ENCODE results near the gene VAV2. TPM values are rescaled to one million over a fixed set of nuclear protein-coding genes. Genes with fewer than 3 reads are reported as not detected.

Gene VAV2
- total and polyA plus RNA-seq, 5 donors from 2014 or later: 0.24 to 0.67 (median 0.37) TPM; not detected in 1

- DNase-seq: no peak
- H3K27ac ChIP-seq (ENCODE audit: insufficient read depth, low read length, poor library complexity, severe bottlenecking): no peak overlapping the region
- no peak overlapping the region for H3K27ac Mint-ChIP-seq
- H3K27me3 ChIP-seq (ENCODE audit: control insufficient read depth, insufficient read depth, low read length): no peaks in the 10 kb centered on the region
- H3K4me1 Mint-ChIP-seq: no peaks in the 10 kb centered on the region
- no peaks in the 10 kb centered on the region for H3K27me3 Mint-ChIP-seq
- H3K9me3 ChIP-seq (ENCODE audit: control insufficient read depth in 2 of 2, low read length in 2 of 2): no peaks in the 10 kb centered on the region
- ATAC-seq (ENCODE audit: low read depth in 2 of 2): no peak
- H3K9me3 Mint-ChIP-seq: no peaks in the 10 kb centered on the region
- no peak overlapping the region for H3K4me3 Mint-ChIP-seq
- no peak overlapping the region for H3K4me3 ChIP-seq (ENCODE audit: low read depth, low read length)
- H3K4me1 ChIP-seq (ENCODE audit: control insufficient read depth, insufficient read depth, low read length, poor library complexity, severe bottlenecking): no peaks in the 10 kb centered on the region
- no peaks in the 10 kb centered on the region for H3K36me3 ChIP-seq (ENCODE audit: control insufficient read depth, insufficient read depth, low read length)
- H3K36me3 Mint-ChIP-seq: no peaks in the 10 kb centered on the region
Observed at GRCh38 chr9:133780404-133780945, 211.6 kb downstream of the VAV2 start.

- Mint-ChIP-seq H3K9me3 (no peaks in the 10 kb centered on the region), H3K4me3 (no peak overlapping the region), H3K4me1 (no peaks in the 10 kb centered on the region), H3K27me3 (no peaks in the 10 kb centered on the region), H3K36me3 (no peaks in the 10 kb centered on the region), H3K27ac (no peak overlapping the region)
- H3K36me3 ChIP-seq (ENCODE audit: control insufficient read depth, insufficient read depth, low read length): no peaks in the 10 kb centered on the region
- no peaks in the 10 kb centered on the region for H3K9me3 ChIP-seq (ENCODE audit: control insufficient read depth in 2 of 2, low read length in 2 of 2)
- no peaks in the 10 kb centered on the region for H3K27me3 ChIP-seq (ENCODE audit: control insufficient read depth, insufficient read depth, low read length)
- H3K4me3 ChIP-seq (ENCODE audit: low read depth, low read length): no peak overlapping the region
- no peak overlapping the region for H3K27ac ChIP-seq (ENCODE audit: insufficient read depth, low read length, poor library complexity, severe bottlenecking)
- no peaks in the 10 kb centered on the region for H3K4me1 ChIP-seq (ENCODE audit: control insufficient read depth, insufficient read depth, low read length, poor library complexity, severe bottlenecking)
- DNase-seq: no peak
- ATAC-seq (ENCODE audit: low read depth in 2 of 2): no peak
Observed at GRCh38 chr9:133779516-133780403, 212.4 kb downstream of the VAV2 start.

- H3K9me3 Mint-ChIP-seq: no peaks in the 10 kb centered on the region
- H3K4me3 Mint-ChIP-seq: no peak overlapping the region
Observed at GRCh38 chr9:133779081-133779480, 213.0 kb downstream of the VAV2 start.

GRCh38 chr9:133778336-133779013 is 213.6 kb downstream of the VAV2 start:
- no peaks in the 10 kb centered on the region for H3K4me1 ChIP-seq (ENCODE audit: control insufficient read depth, insufficient read depth, low read length, poor library complexity, severe bottlenecking)
- H3K4me3 ChIP-seq (ENCODE audit: low read depth, low read length): no peak overlapping the region
- H3K27me3 ChIP-seq (ENCODE audit: control insufficient read depth, insufficient read depth, low read length): no peaks in the 10 kb centered on the region
- no peak overlapping the region for H3K4me3 Mint-ChIP-seq
- no peaks in the 10 kb centered on the region for H3K4me1 Mint-ChIP-seq
- H3K27ac Mint-ChIP-seq: no peak overlapping the region
- no peak for ATAC-seq (ENCODE audit: low read depth in 2 of 2)
- H3K36me3 Mint-ChIP-seq: no peaks in the 10 kb centered on the region
- H3K27me3 Mint-ChIP-seq: no peaks in the 10 kb centered on the region
- no peaks in the 10 kb centered on the region for H3K9me3 ChIP-seq (ENCODE audit: control insufficient read depth in 2 of 2, low read length in 2 of 2)
- no peaks in the 10 kb centered on the region for H3K9me3 Mint-ChIP-seq
- H3K27ac ChIP-seq (ENCODE audit: insufficient read depth, low read length, poor library complexity, severe bottlenecking): no peak overlapping the region
- no peak for DNase-seq
- H3K36me3 ChIP-seq (ENCODE audit: control insufficient read depth, insufficient read depth, low read length): no peaks in the 10 kb centered on the region

More at GRCh38 chr9:133779081-133779480, 213.0 kb downstream of the VAV2 start:
- Histone ChIP-seq H3K9me3 (ENCODE audit: control insufficient read depth in 2 of 2, low read length in 2 of 2) (no peaks in the 10 kb centered on the region), H3K27ac (ENCODE audit: insufficient read depth, low read length, poor library complexity, severe bottlenecking) (no peak overlapping the region), H3K27me3 (ENCODE audit: control insufficient read depth, insufficient read depth, low read length) (no peaks in the 10 kb centered on the region), H3K4me3 (ENCODE audit: low read depth, low read length) (no peak overlapping the region), H3K4me1 (ENCODE audit: control insufficient read depth, insufficient read depth, low read length, poor library complexity, severe bottlenecking) (no peaks in the 10 kb centered on the region), H3K36me3 (ENCODE audit: control insufficient read depth, insufficient read depth, low read length) (no peaks in the 10 kb centered on the region)
- ATAC-seq (ENCODE audit: low read depth in 2 of 2) (no peak), DNase-seq (no peak)
- Mint-ChIP-seq H3K36me3 (no peaks in the 10 kb centered on the region), H3K27ac (no peak overlapping the region), H3K27me3 (no peaks in the 10 kb centered on the region), H3K4me1 (no peaks in the 10 kb centered on the region)

- Histone ChIP-seq H3K9me3 (ENCODE audit: control insufficient read depth in 2 of 2, low read length in 2 of 2) (no peaks in the 10 kb centered on the region), H3K27ac (ENCODE audit: insufficient read depth, low read length, poor library complexity, severe bottlenecking) (no peak overlapping the region), H3K27me3 (ENCODE audit: control insufficient read depth, insufficient read depth, low read length) (no peaks in the 10 kb centered on the region), H3K4me3 (ENCODE audit: low read depth, low read length) (no peak overlapping the region), H3K4me1 (ENCODE audit: control insufficient read depth, insufficient read depth, low read length, poor library complexity, severe bottlenecking) (no peaks in the 10 kb centered on the region), H3K36me3 (ENCODE audit: control insufficient read depth, insufficient read depth, low read length) (no peaks in the 10 kb centered on the region)
- H3K4me3 Mint-ChIP-seq: no peak overlapping the region
- no peak overlapping the region for H3K27ac Mint-ChIP-seq
- no peaks in the 10 kb centered on the region for H3K36me3 Mint-ChIP-seq
- DNase-seq (no peak), ATAC-seq (ENCODE audit: low read depth in 2 of 2) (no peak)
- H3K27me3 Mint-ChIP-seq: no peaks in the 10 kb centered on the region
- H3K4me1 Mint-ChIP-seq: no peaks in the 10 kb centered on the region
- H3K9me3 Mint-ChIP-seq: no peaks in the 10 kb centered on the region
Observed at GRCh38 chr9:133777871-133778270, 214.3 kb downstream of the VAV2 start.

GRCh38 chr9:133777068-133777791 is 214.9 kb downstream of the VAV2 start:
- Histone ChIP-seq H3K36me3 (ENCODE audit: control insufficient read depth, insufficient read depth, low read length) (no peaks in the 10 kb centered on the region), H3K9me3 (ENCODE audit: control insufficient read depth in 2 of 2, low read length in 2 of 2) (no peaks in the 10 kb centered on the region), H3K27ac (ENCODE audit: insufficient read depth, low read length, poor library complexity, severe bottlenecking) (no peak overlapping the region), H3K4me3 (ENCODE audit: low read depth, low read length) (no peak overlapping the region), H3K27me3 (ENCODE audit: control insufficient read depth, insufficient read depth, low read length) (no peaks in the 10 kb centered on the region), H3K4me1 (ENCODE audit: control insufficient read depth, insufficient read depth, low read length, poor library complexity, severe bottlenecking) (no peaks in the 10 kb centered on the region)
- Mint-ChIP-seq H3K4me1 (no peaks in the 10 kb centered on the region), H3K27ac (no peak overlapping the region), H3K27me3 (no peaks in the 10 kb centered on the region), H3K36me3 (no peaks in the 10 kb centered on the region), H3K4me3 (no peak overlapping the region), H3K9me3 (no peaks in the 10 kb centered on the region)
- DNase-seq (no peak), ATAC-seq (ENCODE audit: low read depth in 2 of 2) (no peak)

- Mint-ChIP-seq H3K9me3 (no peaks in the 10 kb centered on the region), H3K36me3 (no peaks in the 10 kb centered on the region), H3K4me3 (no peak overlapping the region), H3K27me3 (no peaks in the 10 kb centered on the region), H3K4me1 (no peaks in the 10 kb centered on the region), H3K27ac (no peak overlapping the region)
- Histone ChIP-seq H3K27me3 (ENCODE audit: control insufficient read depth, insufficient read depth, low read length) (no peaks in the 10 kb centered on the region), H3K4me3 (ENCODE audit: low read depth, low read length) (no peak overlapping the region), H3K9me3 (ENCODE audit: control insufficient read depth in 2 of 2, low read length in 2 of 2) (no peaks in the 10 kb centered on the region), H3K4me1 (ENCODE audit: control insufficient read depth, insufficient read depth, low read length, poor library complexity, severe bottlenecking) (no peaks in the 10 kb centered on the region), H3K27ac (ENCODE audit: insufficient read depth, low read length, poor library complexity, severe bottlenecking) (no peak overlapping the region), H3K36me3 (ENCODE audit: control insufficient read depth, insufficient read depth, low read length) (no peaks in the 10 kb centered on the region)
- no peak for DNase-seq
- ATAC-seq (ENCODE audit: low read depth in 2 of 2): no peak
Observed at GRCh38 chr9:133775951-133776905, 215.9 kb downstream of the VAV2 start.

Data from CD4-positive, CD25-positive, alpha-beta regulatory T cell (primary cell).